Heart right ventricle (tissue), 16 donors: Measurements from ENCODE around the gene KCNK10. TPM values are rescaled to one million over a fixed set of nuclear protein-coding genes. Genes with fewer than 3 reads are reported as not detected.

ENCODE experiments used
- ATAC-seq, 8 donors: fragments of 200-7000 bp; cut with Tn5 transposase; one replicate each; pipeline ENCODE4 v1.9.1; 2020; ENCODE audit warnings: mild to moderate bottlenecking in 8 of 8, moderate library complexity in 8 of 8, moderate number of reproducible peaks in 1 of 8
- DNase-seq, 2 donors: peaks; one replicate each; pipeline ENCODE4 v3.0.0-alpha.2; 2020
- H3K27ac ChIP-seq, 10 donors: fragments of 200-600 bp; sonication (generic) in 2 of 10; one replicate each; pipeline versions ENCODE4 v1.5.0 to v1.8.0; 2020 to 2022; ENCODE audit warnings: mild to moderate bottlenecking in 3 of 10
- H3K27me3 ChIP-seq, 7 donors: fragments of 200-600 bp; one replicate each; pipeline ENCODE4 v1.8.0; 2021 to 2022; ENCODE audit warnings: mild to moderate bottlenecking in 2 of 7
- H3K36me3 ChIP-seq, 9 donors: fragments of 200-600 bp; sonication (generic) in 1 of 9; one replicate each; pipeline versions ENCODE4 v1.5.0 to v1.8.0; 2020 to 2022; ENCODE audit warnings: mild to moderate bottlenecking in 2 of 9
- H3K4me1 ChIP-seq, 9 donors: fragments of 200-600 bp; sonication (generic) in 1 of 9; one replicate each; pipeline versions ENCODE4 v1.5.0 to v1.8.0; 2020 to 2022; ENCODE audit warnings: mild to moderate bottlenecking in 4 of 9
- H3K4me3 ChIP-seq, 10 donors: fragments of 200-600 bp; sonication (generic) in 2 of 10; one replicate each; pipeline versions ENCODE4 v1.5.0 to v1.8.0; 2020 to 2022; ENCODE audit warnings: mild to moderate bottlenecking in 7 of 10, moderate library complexity in 2 of 10
- H3K9me3 ChIP-seq, 11 donors: fragments of 200-600 bp in 10 of 11; sonication (generic) in 2 of 11; one replicate each; pipeline versions ENCODE4 v1.5.0 to v1.8.0; 2013 to 2022; ENCODE audit warnings: mild to moderate bottlenecking in 2 of 11, control low read depth in 1 of 11, moderate library complexity in 1 of 11
- CTCF ChIP-seq, 9 donors: fragments of 200-600 bp; sonication (generic) in 2 of 9; IDR thresholded peaks; one replicate each; pipeline versions ENCODE4 v1.5.0 to v1.8.0; 2021 to 2022; ENCODE audit warnings: antibody characterized with exemption in 9 of 9, mild to moderate bottlenecking in 5 of 9, moderate library complexity in 1 of 9
- WGBS, 2 donors: extraction: QIAGEN DNeasy Blood & Tissue Kit; methylation state at CpG; one replicate each; pipeline ENCODE4 v1.1.7; 2013; ENCODE audit warnings: inconsistent platforms in 1 of 2; 5-methylcytosine and 5-hydroxymethylcytosine counted together
- intact Hi-C, 10 donors: fragments of 100-400 bp; cut with DNase I; formaldehyde crosslinking; loops; one replicate each; pipeline versions ENCODE4 v1.11.1 to v1.14.2; 2022
- polyA plus RNA-seq, 2 donors: library from polyadenylated mRNA; stranded (reverse); fragments of 200-250 nt; gene quantifications; one replicate each; pipeline ENCODE4 v1.2.3, GENCODE V29; 2013
- total RNA-seq, 10 donors: library from RNA; stranded (reverse); fragmentation: NEBNext Ultra II Directional in 3 of 10; extraction: Animal tissue kit (Norgen Biotek cat#: 25700) in 3 of 10; gene quantifications; one replicate each; pipeline versions ENCODE4 v1.2.1 to v1.2.4, GENCODE V29; 2021 to 2023
- donor health status: Arrhythmogenic right ventricular cardiomyopathy.
- donor health status: ischemic (EF 13 %, LVEDD 7.1; RV severe dilation, severe dysfunction).
- donor health status: healthy with polysubstance abuse.
- donor health status: DM: no; HTN: yes; CAD: no.
- donor health status: DM: no; HTN: no; CAD: no.
- donor health status: ischemic (EF 25% LVEDD 6.9; RV normal size, moderate dysfunction).
- donor health status: ischemic (EF 25% LVEDD 5.7; RV mildly dilated, moderate dysfunction).
- donor health status: healthy.
- donor health status: DM: yes; HTN: yes; CAD: no.
- donor health status: Ischemic cardiomyopathy.
- donor health status: ischemic (EF 35%, LVEDD 5.7; RV mildly dilated, moderate dysfunction).
- donor health status: nonischemic (EF 11% LVEDD 7.7; RV severe dilation, severe dysfunction).
- donor health status: DM: yes; HTN: yes; CAD: no.
- donor health status: PGD.
- donor health status: ischemic (EF 29% LVEDD 5.4; RV normal size, mild dysfunction).
- donor health status: nonischemic (EF 23%, LVEDD 6.1; RV moderate dilation, normal function).

KCNK10 gene
- total and polyA plus RNA-seq, 12 donors, result 0.01 to 0.21 (median 0.11) TPM; not detected in 9

- H3K27ac ChIP-seq, result no peak overlapping the region
- no peak overlapping the region for H3K4me3 ChIP-seq
- H3K4me1 ChIP-seq, result no peaks in the 10 kb centered on the region
- intact Hi-C loops, result no loop called here
- no peak for DNase-seq
- 43 to 44% methylated on average over 3 of the region's 3 CpGs for WGBS, 2 donors
- no peak for TF ChIP-seq CTCF (IDR thresholded peaks at IDR 0.05)
- H3K27me3 ChIP-seq, result peaks cover 0 to 4% (median 0%) of the 10 kb centered on the region in 7 donors
- no peaks in the 10 kb centered on the region for H3K9me3 ChIP-seq
- ATAC-seq, result no peak
- H3K36me3 ChIP-seq, result no peaks in the 10 kb centered on the region
Measured at GRCh38 chr14:88303041-88303440, 20.0 kb downstream of the KCNK10 start.

- no peak for ATAC-seq
- Histone ChIP-seq H3K4me3 (no peak overlapping the region), H3K9me3 (no peaks in the 10 kb centered on the region), H3K27me3 (peaks cover 0 to 4% (median 0%) of the 10 kb centered on the region in 7 donors), H3K27ac (no peak overlapping the region), H3K36me3 (no peaks in the 10 kb centered on the region), H3K4me1 (no peaks in the 10 kb centered on the region)
- intact Hi-C loops, result no loop called here
- DNase-seq, result no peak
- TF ChIP-seq CTCF (IDR thresholded peaks at IDR 0.05), result no peak
- WGBS, 2 donors, result 81 to 86% methylated on average over 4 of the region's 4 CpGs
Measured at GRCh38 chr14:88301381-88301780, 21.7 kb downstream of the KCNK10 start.

GRCh38 chr14:88300817-88301216 lies 22.3 kb downstream of the KCNK10 start:
- H3K4me1 ChIP-seq, result no peaks in the 10 kb centered on the region
- H3K4me3 ChIP-seq, result no peak overlapping the region
- TF ChIP-seq CTCF (IDR thresholded peaks at IDR 0.05), result no peak
- no peaks in the 10 kb centered on the region for H3K36me3 ChIP-seq
- ATAC-seq (no peak), DNase-seq (no peak)
- H3K27ac ChIP-seq, result no peak overlapping the region
- no peaks in the 10 kb centered on the region for H3K9me3 ChIP-seq
- H3K27me3 ChIP-seq, result peaks cover 0 to 5% (median 0%) of the 10 kb centered on the region in 7 donors
- intact Hi-C loops, result no loop called here
- 86 to 88% methylated on average over 3 of the region's 3 CpGs for WGBS, 2 donors

GRCh38 chr14:88299865-88300530 lies 23.1 kb downstream of the KCNK10 start:
- no peaks in the 10 kb centered on the region for H3K4me1 ChIP-seq
- H3K4me3 ChIP-seq, result no peak overlapping the region
- H3K36me3 ChIP-seq, result no peaks in the 10 kb centered on the region
- 62 to 66% methylated on average over 6 of the region's 6 CpGs for WGBS, 2 donors
- no peak overlapping the region for H3K27ac ChIP-seq
- ATAC-seq, result peak in 3 of 8 donors; percentile 27 to 67 (median 58)
- H3K9me3 ChIP-seq, result no peaks in the 10 kb centered on the region
- H3K27me3 ChIP-seq, result peaks cover 0 to 7% (median 0%) of the 10 kb centered on the region in 7 donors
- no peak for TF ChIP-seq CTCF (IDR thresholded peaks at IDR 0.05)
- peak in 1 of 2 donors; percentile 7 for DNase-seq
- intact Hi-C loops, result no loop called here
